ENCODE results near the gene MPHOSPH9. TPM values are rescaled to one million over a fixed set of nuclear protein-coding genes. Genes with fewer than 3 reads are reported as not detected.
"Not testable (repeated sequence)": the region's sequence is repeated elsewhere in the genome, so short reads cannot be mapped to it uniquely, and the experiment has no call there.

MPHOSPH9 gene
- total RNA-seq, 1 experiment from 2014 or later = 60.5 TPM

DNA sequence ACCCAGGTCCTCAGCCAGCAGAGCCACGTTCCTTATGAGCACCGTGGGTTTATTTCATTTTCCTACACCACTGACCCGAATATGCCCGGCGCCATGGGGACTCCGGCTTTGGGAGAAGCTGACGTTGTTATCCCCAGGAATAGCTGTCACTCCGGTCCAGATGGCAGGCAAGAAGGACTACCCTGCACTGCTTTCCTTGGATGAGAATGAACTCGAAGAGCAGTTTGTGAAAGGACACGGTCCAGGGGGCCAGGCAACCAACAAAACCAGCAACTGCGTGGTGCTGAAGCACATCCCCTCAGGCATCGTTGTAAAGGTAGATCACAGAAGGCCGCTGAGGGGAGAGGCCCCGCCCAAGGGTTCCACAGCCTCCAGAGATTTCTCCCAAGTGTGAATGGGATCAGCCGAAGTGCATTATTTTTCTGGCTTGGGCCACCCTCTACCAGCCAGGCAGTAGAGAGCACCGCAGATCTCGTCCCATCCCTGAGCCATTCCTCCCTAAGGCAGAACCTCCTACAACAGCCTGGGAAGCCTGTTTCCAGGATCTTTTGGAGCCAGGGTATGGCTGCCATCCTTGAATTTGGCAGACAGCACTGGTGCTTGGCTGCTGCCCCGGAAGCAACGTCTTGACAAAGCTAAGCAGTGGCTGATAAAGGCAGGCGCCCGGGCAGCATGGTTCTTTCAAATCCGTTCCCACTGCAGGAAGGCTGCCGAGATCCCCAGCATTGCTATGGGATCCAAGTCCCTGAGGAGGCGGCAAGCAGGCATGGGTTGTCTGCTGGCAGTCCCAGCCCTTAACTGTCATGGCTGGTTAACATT, 20.9 kb upstream of the MPHOSPH9 start:
- H2BK120ac ChIP-seq (ENCODE audit: low read depth, low read length, poor library complexity, severe bottlenecking) = no peak overlapping the region
- no peak overlapping the region for H3K27ac ChIP-seq (ENCODE audit: insufficient read length, low read depth, low read length)
- H3K4me1 ChIP-seq (ENCODE audit: insufficient read depth, low read length) = no peaks in the 10 kb centered on the region
- H3K79me2 ChIP-seq (ENCODE audit: insufficient read depth, low read length) = no peaks in the 10 kb centered on the region
- no peak overlapping the region for H2BK12ac ChIP-seq (ENCODE audit: insufficient read length, low read depth, low read length)
- no peak overlapping the region for H3T11ph ChIP-seq (ENCODE audit: low read length)
- peaks cover 4% of the 10 kb centered on the region for H3K79me1 ChIP-seq (ENCODE audit: insufficient read depth, low read depth, low read length, poor library complexity, severe bottlenecking)
- H4K5ac ChIP-seq (ENCODE audit: insufficient read length, low read depth, low read length) = no peak overlapping the region
- Mint-ChIP-seq H3K4me1 (peaks cover 17 to 19% of the 10 kb centered on the region in 2 experiments), H3K4me3 (no peak overlapping the region), H3K27me3 (ENCODE audit: low read depth) (no peaks in the 10 kb centered on the region), H3K36me3 (ENCODE audit: insufficient read depth in 1 of 3, low read depth in 3 of 3) (peaks cover 41 to 84% (median 82%) of the 10 kb centered on the region in 3 experiments), H3K9me3 (peaks cover 10 to 16% of the 10 kb centered on the region in 2 experiments), H3K27ac (peak overlapping the region in 2 of 3 experiments; percentile 73 to 90; a peak in 3 of 7 replicates)
- no peak overlapping the region for H2BK15ac ChIP-seq (ENCODE audit: low read depth, low read length)
- no peak overlapping the region for H4K8ac ChIP-seq (replicated peaks; ENCODE audit: insufficient read length, low read depth, low read length)
- no peaks in the 10 kb centered on the region for H3K23me2 ChIP-seq (ENCODE audit: insufficient read length, low read depth, low read length, poor library complexity, severe bottlenecking)
- DNase-seq = no peak
- H4K20me1 ChIP-seq (ENCODE audit: control insufficient read depth, insufficient read depth, insufficient read length) = no peaks in the 10 kb centered on the region
- H3K9ac ChIP-seq (ENCODE audit: extremely low read depth, insufficient read length, low read length) = no peak overlapping the region
- H3K14ac ChIP-seq (ENCODE audit: insufficient read depth, low read length) = no peak overlapping the region
- no peak overlapping the region for H4K91ac ChIP-seq (ENCODE audit: insufficient read length, low read depth, low read length)
- H2AFZ ChIP-seq (ENCODE audit: low read length) = no peak overlapping the region
- no peak overlapping the region for H2BK20ac ChIP-seq (ENCODE audit: low read depth, low read length, poor library complexity, severe bottlenecking)
- no peak overlapping the region for H3K18ac ChIP-seq (ENCODE audit: insufficient read length, low read depth, low read length)
- no peaks in the 10 kb centered on the region for H3K9me3 ChIP-seq (ENCODE audit: control insufficient read depth, low read depth, low read length)
- H3K23ac ChIP-seq (ENCODE audit: insufficient read length, low read depth, low read length) = no peak overlapping the region
- H3K4me2 ChIP-seq (ENCODE audit: insufficient read depth, insufficient read length, low read length) = no peak overlapping the region
- no peaks in the 10 kb centered on the region for H3K27me3 ChIP-seq (ENCODE audit: insufficient read depth, low read length)
- no CpG with 5 or more reads among the region's 24 CpGs for WGBS (ENCODE audit: extremely low coverage, insufficient read length, low lambda C conversion rate)
- TF ChIP-seq, protein P1, sequence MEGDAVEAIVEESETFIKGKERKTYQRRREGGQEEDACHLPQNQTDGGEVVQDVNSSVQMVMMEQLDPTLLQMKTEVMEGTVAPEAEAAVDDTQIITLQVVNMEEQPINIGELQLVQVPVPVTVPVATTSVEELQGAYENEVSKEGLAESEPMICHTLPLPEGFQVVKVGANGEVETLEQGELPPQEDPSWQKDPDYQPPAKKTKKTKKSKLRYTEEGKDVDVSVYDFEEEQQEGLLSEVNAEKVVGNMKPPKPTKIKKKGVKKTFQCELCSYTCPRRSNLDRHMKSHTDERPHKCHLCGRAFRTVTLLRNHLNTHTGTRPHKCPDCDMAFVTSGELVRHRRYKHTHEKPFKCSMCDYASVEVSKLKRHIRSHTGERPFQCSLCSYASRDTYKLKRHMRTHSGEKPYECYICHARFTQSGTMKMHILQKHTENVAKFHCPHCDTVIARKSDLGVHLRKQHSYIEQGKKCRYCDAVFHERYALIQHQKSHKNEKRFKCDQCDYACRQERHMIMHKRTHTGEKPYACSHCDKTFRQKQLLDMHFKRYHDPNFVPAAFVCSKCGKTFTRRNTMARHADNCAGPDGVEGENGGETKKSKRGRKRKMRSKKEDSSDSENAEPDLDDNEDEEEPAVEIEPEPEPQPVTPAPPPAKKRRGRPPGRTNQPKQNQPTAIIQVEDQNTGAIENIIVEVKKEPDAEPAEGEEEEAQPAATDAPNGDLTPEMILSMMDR (conservative IDR thresholded peaks at IDR 0.05) = no peak
- H2AK5ac ChIP-seq (ENCODE audit: insufficient read length, low read length) = no peak overlapping the region
- H3K56ac ChIP-seq (ENCODE audit: insufficient read length, low read depth, low read length) = no peak overlapping the region
- no peak overlapping the region for H3K4ac ChIP-seq (ENCODE audit: low read depth, low read length)
- no peak overlapping the region for H2BK5ac ChIP-seq (ENCODE audit: insufficient read length, low read length)

DNA sequence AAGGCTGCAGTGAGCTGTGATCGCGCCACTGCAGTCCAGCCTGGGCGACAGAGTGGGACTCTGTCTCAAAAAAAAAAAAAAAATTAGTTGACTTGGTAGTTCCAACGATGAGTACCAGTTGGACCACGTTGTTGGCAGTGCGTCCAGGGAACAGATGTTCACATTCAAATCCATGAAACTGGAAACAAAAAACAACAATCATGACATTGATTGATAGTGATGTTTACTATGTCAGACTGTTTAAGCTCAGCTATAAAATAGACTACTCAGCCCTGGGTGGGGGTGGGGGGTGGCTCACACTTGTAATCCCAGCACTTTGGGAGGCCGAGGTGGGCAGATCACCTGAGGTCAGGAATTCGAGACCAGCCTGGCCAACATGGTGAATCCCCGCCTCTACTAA, 19.4 kb upstream of the MPHOSPH9 start:
- not testable (repeated sequence) for H4K5ac ChIP-seq (ENCODE audit: insufficient read length, low read depth, low read length); H2AFZ ChIP-seq (ENCODE audit: low read length); H3K23ac ChIP-seq (ENCODE audit: insufficient read length, low read depth, low read length); H2AK5ac ChIP-seq (ENCODE audit: insufficient read length, low read length); H3K23me2 ChIP-seq (ENCODE audit: insufficient read length, low read depth, low read length, poor library complexity, severe bottlenecking); H3K4me2 ChIP-seq (ENCODE audit: insufficient read depth, insufficient read length, low read length); H3K27ac ChIP-seq (ENCODE audit: insufficient read length, low read depth, low read length); H3K9ac ChIP-seq (ENCODE audit: extremely low read depth, insufficient read length, low read length); H4K91ac ChIP-seq (ENCODE audit: insufficient read length, low read depth, low read length); H3K79me2 ChIP-seq (ENCODE audit: insufficient read depth, low read length); H2BK5ac ChIP-seq (ENCODE audit: insufficient read length, low read length); H4K8ac ChIP-seq (replicated peaks; ENCODE audit: insufficient read length, low read depth, low read length); H3K27ac Mint-ChIP-seq; H2BK12ac ChIP-seq (ENCODE audit: insufficient read length, low read depth, low read length); H2BK15ac ChIP-seq (ENCODE audit: low read depth, low read length); H3K4me3 Mint-ChIP-seq; H4K20me1 ChIP-seq (ENCODE audit: control insufficient read depth, insufficient read depth, insufficient read length); H3K4ac ChIP-seq (ENCODE audit: low read depth, low read length); H3K27me3 ChIP-seq (ENCODE audit: insufficient read depth, low read length); H2BK120ac ChIP-seq (ENCODE audit: low read depth, low read length, poor library complexity, severe bottlenecking); H3K14ac ChIP-seq (ENCODE audit: insufficient read depth, low read length); H3K79me1 ChIP-seq (ENCODE audit: insufficient read depth, low read depth, low read length, poor library complexity, severe bottlenecking); H3K56ac ChIP-seq (ENCODE audit: insufficient read length, low read depth, low read length); H3K4me1 ChIP-seq (ENCODE audit: insufficient read depth, low read length); DNase-seq; H3K18ac ChIP-seq (ENCODE audit: insufficient read length, low read depth, low read length); H2BK20ac ChIP-seq (ENCODE audit: low read depth, low read length, poor library complexity, severe bottlenecking); H3T11ph ChIP-seq (ENCODE audit: low read length); H3K9me3 ChIP-seq (ENCODE audit: control insufficient read depth, low read depth, low read length); H3K27me3 Mint-ChIP-seq (ENCODE audit: low read depth)
- Mint-ChIP-seq H3K36me3 (ENCODE audit: insufficient read depth in 1 of 3, low read depth in 3 of 3) (peaks cover 55 to 82% (median 80%) of the 10 kb centered on the region in 3 experiments), H3K4me1 (peaks cover 19% of the 10 kb centered on the region in 2 experiments), H3K9me3 (peaks cover 22 to 27% of the 10 kb centered on the region in 2 experiments)
- no CpG with 5 or more reads among the region's 9 CpGs for WGBS (ENCODE audit: extremely low coverage, insufficient read length, low lambda C conversion rate)
